GM12878 (cell line): ENCODE measurements around the gene KYAT1. TPM values are rescaled to one million over a fixed set of nuclear protein-coding genes. Genes with fewer than 3 reads are reported as not detected.

Experiments
- ATAC-seq: fragments of 200-7000 bp; cut with Tn5 transposase; 3 replicates; pipeline ENCODE4 v1.9.1; 2020; ENCODE audit warnings: mild to moderate bottlenecking, moderate library complexity
- BruUV-seq: library from RNA; stranded (reverse); fragments of 400-500 nt; replicated peaks from 2 replicates; lab custom pipeline; 2021; lab: Mats Ljungman, UMichigan
- CTCF ChIA-PET: fragments of 300-600 bp; sonication (Branson Sonifier 250); formaldehyde crosslinking; extraction: SDS; loops from one replicate; lab custom pipeline; 2021; ENCODE audit warnings: inconsistent platforms; lab: Yijun Ruan, JAX
- POLR2A ChIA-PET: fragments of 350-600 bp; formaldehyde crosslinking; extraction: SDS; loops from one replicate; lab custom pipeline; 2021; ENCODE audit warnings: inconsistent platforms; lab: Charles Lee
- RAD21 ChIA-PET: fragments of 300-600 bp; sonication (Branson Sonifier 250); formaldehyde crosslinking; loops from one replicate; lab custom pipeline; 2023; ENCODE audit warnings: antibody characterized with exemption; ENCODE audit not compliant: unreplicated experiment; lab: Charles Lee
- SMC1A ChIA-PET: fragments of 300-600 bp; sonication (Branson Sonifier 250); formaldehyde crosslinking; loops from one replicate; lab custom pipeline; 2023; ENCODE audit not compliant: unreplicated experiment, uncharacterized antibody; lab: Charles Lee
- DNase-seq: peaks from one replicate; pipeline ENCODE4 v3.0.0-alpha.2; 2011; ENCODE audit warnings: low read depth, low spot score
- FAIRE-seq: peaks from 3 replicates; lab custom pipeline; 2011; peaks lifted over from hg19 to GRCh38; lab: Jason Lieb, UNC
- H2AFZ ChIP-seq: 2 replicates; pipeline ENCODE4 v1.6.0; 2011; ENCODE audit warnings: low read depth, low read length, control low read depth; ENCODE audit not compliant: control insufficient read depth
- H3K27ac ChIP-seq: 2 replicates; pipeline ENCODE4 v1.5.1; 2011; ENCODE audit warnings: control low read depth; ENCODE audit not compliant: control insufficient read depth, insufficient read depth
- H3K27me3 ChIP-seq, 2 experiments: replicated peaks in 1 of 2; 2 replicates each; pipeline versions ENCODE4 v1.6.0 to v1.6.1; 2011; ENCODE audit warnings: low read length in 1 of 2; ENCODE audit not compliant: control insufficient read depth in 2 of 2, insufficient read depth in 2 of 2
- H3K36me3 ChIP-seq, 2 experiments: 2 replicates each; pipeline ENCODE4 v1.5.1; 2011; ENCODE audit warnings: low read length in 1 of 2; ENCODE audit not compliant: control insufficient read depth in 2 of 2, insufficient read depth in 2 of 2
- H3K4me1 ChIP-seq: 2 replicates; pipeline ENCODE4 v1.6.1; 2011; ENCODE audit warnings: mild to moderate bottlenecking, low read length, moderate library complexity, mixed read lengths; ENCODE audit not compliant: control insufficient read depth, insufficient read depth
- H3K4me2 ChIP-seq: 2 replicates; pipeline ENCODE4 v1.6.0; 2011; ENCODE audit warnings: control low read depth; ENCODE audit not compliant: control insufficient read depth, insufficient read depth
- H3K4me3 ChIP-seq: fragments of 200-600 bp; sonication (generic); 2 replicates; pipeline ENCODE4 v1.5.1; 2016
- H3K79me2 ChIP-seq: 2 replicates; pipeline ENCODE4 v1.6.0; 2011; ENCODE audit warnings: low read length; ENCODE audit not compliant: control insufficient read depth, insufficient read depth
- H3K9ac ChIP-seq: 2 replicates; pipeline ENCODE4 v1.8.0; 2011; ENCODE audit warnings: low read length, control low read depth, mixed read lengths; ENCODE audit not compliant: control insufficient read depth, insufficient read depth
- H3K9me3 ChIP-seq: replicated peaks from 3 replicates; pipeline ENCODE4 v1.5.1; 2011; ENCODE audit warnings: mild to moderate bottlenecking, low read length; ENCODE audit not compliant: control insufficient read depth, insufficient read depth
- H4K20me1 ChIP-seq: 2 replicates; pipeline ENCODE4 v1.6.0; 2011; ENCODE audit not compliant: control insufficient read depth, insufficient read depth
- ATF2 ChIP-seq: IDR thresholded peaks from 2 replicates; pipeline ENCODE4 v1.6.1; 2012; ENCODE audit warnings: low read length, inconsistent platforms
- MEF2A ChIP-seq: IDR thresholded peaks from 2 replicates; pipeline ENCODE4 v1.6.1; 2011; ENCODE audit warnings: low read depth, mild to moderate bottlenecking, low read length, moderate library complexity; ENCODE audit not compliant: insufficient read depth
- NR2F1 ChIP-seq: fragments of 450-650 bp; conservative IDR thresholded peaks from 2 replicates; pipeline ENCODE4 v1.6.1; 2017; ENCODE audit warnings: mild to moderate bottlenecking
- NRF1 ChIP-seq: conservative IDR thresholded peaks from 2 replicates; pipeline ENCODE4 v1.6.1; 2011; ENCODE audit warnings: mild to moderate bottlenecking, low read depth, low read length, improper control_type of control experiment
- POLR2A ChIP-seq: IDR thresholded peaks from 2 replicates; pipeline ENCODE4 v1.6.1; 2011; ENCODE audit warnings: low read depth, mild to moderate bottlenecking, low read length
- SIN3A ChIP-seq: IDR thresholded peaks from 2 replicates; pipeline ENCODE4 v1.6.1; 2012; ENCODE audit warnings: low read depth, low read length, improper control_type of control experiment
- SREBF1 ChIP-seq: IDR thresholded peaks from 2 replicates; pipeline ENCODE4 v1.6.1; 2012; ENCODE audit warnings: mild to moderate bottlenecking, low read length
- ZNF24 ChIP-seq: fragments of 450-650 bp; IDR thresholded peaks from 2 replicates; pipeline ENCODE4 v1.6.1; 2017; ENCODE audit warnings: antibody characterized with exemption, mild to moderate bottlenecking
- WGBS: methylation state at CpG from one replicate; pipeline ENCODE4 v1.1.6; 2016; ENCODE audit warnings: low lambda C conversion rate; ENCODE audit not compliant: insufficient replicate concordance, insufficient coverage; ENCODE audit errors: missing lambda C conversion rate; 5-methylcytosine and 5-hydroxymethylcytosine counted together
- in situ Hi-C: fragments of 300-500 bp; cut with MboI; formaldehyde crosslinking; loops from 9 replicates; pipeline ENCODE4 v1.14.3; 2018; ENCODE audit warnings: mixed read lengths
- intact Hi-C: fragments of 100-400 bp; cut with micrococcal nuclease; formaldehyde crosslinking; loops from one replicate; pipeline ENCODE4 v1.14.2; 2022; ENCODE audit not compliant: unreplicated experiment
- polyA plus RNA-seq, 11 experiments: library from polyadenylated mRNA; depleted of rRNA in 4 of 11; unstranded in 6 of 11; stranded (reverse) in 5 of 11; fragments of >200 nt; fragmentation: Nextera tagmentation in 4 of 11; fragmentation: Illumina TruSeq in 1 of 11; extraction: Ambion mirVana in 4 of 11; extraction: Trizol in 1 of 11; gene quantifications; 1 replicate in 1 of 11; 2 replicates in 10 of 11; pipeline versions ENCODE4 v1.2.1 to v1.2.3, GENCODE V29; 2011 to 2016; ENCODE audit warnings: inconsistent platforms in 2 of 11, missing spikeins in 2 of 11, low read depth in 1 of 11
- total RNA-seq, 4 experiments: library from RNA; depleted of rRNA in 3 of 4; stranded (reverse); fragments of >200 nt in 3 of 4; fragmentation: Illumina TruSeq in 1 of 4; extraction: Trizol in 1 of 4; gene quantifications; 2 replicates each; pipeline versions ENCODE4 v1.2.1 to v1.2.3, GENCODE V29; 2013 to 2021
- TF ChIP-seq, protein P1 (sequence below): fragments of 450-650 bp; IDR thresholded peaks from 2 replicates; pipeline ENCODE4 v1.6.1; 2018; ENCODE audit warnings: mild to moderate bottlenecking, low read depth, moderate library complexity; ENCODE audit not compliant: partially characterized antibody

Gene KYAT1
- total and polyA plus RNA-seq, 10 of the 15 experiments (the other 5 are each of a cell fraction or from before 2014, with no cell fraction given): 5.8 to 15.7 (median 11.4) TPM

- in situ Hi-C loops: no loop called here
- ChIA-PET SMC1A (no interaction called here), CTCF (interaction anchor here (1.2 kb wide), 1 partner anchor 9 kb away, joined by 4 read pairs; no protein-coding TSS in a partner anchor), RAD21 (no interaction called here), POLR2A (no interaction called here)
- BruUV-seq: no TSS peak
- intact Hi-C loops: no loop called here
- H3K36me3 ChIP-seq: peaks cover 3 to 8% of the 10 kb centered on the region in 2 experiments; a peak in 3 of 4 replicates
- no peaks in the 10 kb centered on the region for H3K4me1 ChIP-seq
- no peaks in the 10 kb centered on the region for H3K79me2 ChIP-seq
- no peak overlapping the region for H3K4me3 ChIP-seq
- DNase-seq (no peak), FAIRE-seq (no peak), ATAC-seq (no peak)
- no peak overlapping the region for H2AFZ ChIP-seq
- H3K9ac ChIP-seq: no peak overlapping the region
- H4K20me1 ChIP-seq: no peaks in the 10 kb centered on the region
- WGBS: 88% methylated on average over 10 of the region's 14 CpGs
- TF ChIP-seq, protein P1, sequence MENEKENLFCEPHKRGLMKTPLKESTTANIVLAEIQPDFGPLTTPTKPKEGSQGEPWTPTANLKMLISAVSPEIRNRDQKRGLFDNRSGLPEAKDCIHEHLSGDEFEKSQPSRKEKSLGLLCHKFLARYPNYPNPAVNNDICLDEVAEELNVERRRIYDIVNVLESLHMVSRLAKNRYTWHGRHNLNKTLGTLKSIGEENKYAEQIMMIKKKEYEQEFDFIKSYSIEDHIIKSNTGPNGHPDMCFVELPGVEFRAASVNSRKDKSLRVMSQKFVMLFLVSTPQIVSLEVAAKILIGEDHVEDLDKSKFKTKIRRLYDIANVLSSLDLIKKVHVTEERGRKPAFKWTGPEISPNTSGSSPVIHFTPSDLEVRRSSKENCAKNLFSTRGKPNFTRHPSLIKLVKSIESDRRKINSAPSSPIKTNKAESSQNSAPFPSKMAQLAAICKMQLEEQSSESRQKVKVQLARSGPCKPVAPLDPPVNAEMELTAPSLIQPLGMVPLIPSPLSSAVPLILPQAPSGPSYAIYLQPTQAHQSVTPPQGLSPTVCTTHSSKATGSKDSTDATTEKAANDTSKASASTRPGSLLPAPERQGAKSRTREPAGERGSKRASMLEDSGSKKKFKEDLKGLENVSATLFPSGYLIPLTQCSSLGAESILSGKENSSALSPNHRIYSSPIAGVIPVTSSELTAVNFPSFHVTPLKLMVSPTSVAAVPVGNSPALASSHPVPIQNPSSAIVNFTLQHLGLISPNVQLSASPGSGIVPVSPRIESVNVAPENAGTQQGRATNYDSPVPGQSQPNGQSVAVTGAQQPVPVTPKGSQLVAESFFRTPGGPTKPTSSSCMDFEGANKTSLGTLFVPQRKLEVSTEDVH: no peak
- TF ChIP-seq NRF1: no peak
- TF ChIP-seq ZNF24: no peak
- no peak for TF ChIP-seq SREBF1
- no peak for TF ChIP-seq ATF2
- no peak for TF ChIP-seq NR2F1
- no peak for TF ChIP-seq SIN3A
- TF ChIP-seq MEF2A: no peak
- TF ChIP-seq POLR2A: 0 out of 2 replicates have a peak, but pooled peaks have one; percentile 14
- no peak overlapping the region for H3K4me2 ChIP-seq
- no peaks in the 10 kb centered on the region for H3K9me3 ChIP-seq
- H3K27me3 ChIP-seq: no peaks in the 10 kb centered on the region
- H3K27ac ChIP-seq: no peak overlapping the region
Observed at GRCh38 chr9:128919402-128920089, 37.8 kb upstream of the KYAT1 start.
